Astrocyte (in vitro differentiated cells and primary cell): ENCODE results near the gene IQCN. TPM values are rescaled to one million over a fixed set of nuclear protein-coding genes. Genes with fewer than 3 reads are reported as not detected.

Experiments used
- DNase-seq: peaks from one replicate; pipeline ENCODE4 v3.0.0-alpha.2; 2010; ENCODE audit warnings: low read depth
- FAIRE-seq: peaks from 2 replicates; lab custom pipeline; 2011; peaks lifted over from hg19 to GRCh38; lab: Jason Lieb, UNC
- H2AFZ ChIP-seq: 2 replicates; pipeline ENCODE4 v1.6.0; 2012; ENCODE audit warnings: low read depth, low read length, inconsistent platforms
- H3K27ac ChIP-seq: 2 replicates; pipeline ENCODE4 v1.5.1; 2011; ENCODE audit warnings: low read depth, low read length, inconsistent platforms
- H3K27me3 ChIP-seq: 2 replicates; pipeline ENCODE4 v1.6.0; 2011; ENCODE audit warnings: low read length, inconsistent platforms; ENCODE audit not compliant: insufficient read depth
- H3K36me3 ChIP-seq: 2 replicates; pipeline ENCODE4 v1.5.1; 2011; ENCODE audit warnings: low read length, inconsistent platforms; ENCODE audit not compliant: insufficient read depth
- H3K4me1 ChIP-seq: 2 replicates; pipeline ENCODE4 v1.5.1; 2011; ENCODE audit warnings: low read length, inconsistent platforms; ENCODE audit not compliant: insufficient read depth
- H3K4me2 ChIP-seq: 2 replicates; pipeline ENCODE4 v1.6.0; 2012; ENCODE audit warnings: low read length, inconsistent platforms
- H3K4me3 ChIP-seq: 2 replicates; pipeline ENCODE4 v1.5.1; 2011; ENCODE audit warnings: low read depth, mild to moderate bottlenecking, low read length, inconsistent platforms; ENCODE audit not compliant: insufficient read depth
- H3K79me2 ChIP-seq: 2 replicates; pipeline ENCODE4 v1.6.0; 2012; ENCODE audit warnings: mild to moderate bottlenecking, low read length, inconsistent platforms; ENCODE audit not compliant: insufficient read depth
- H3K9ac ChIP-seq: 2 replicates; pipeline ENCODE4 v1.6.0; 2012; ENCODE audit warnings: mild to moderate bottlenecking, low read length, inconsistent platforms
- H3K9me3 ChIP-seq: 2 replicates; pipeline ENCODE4 v1.5.1; 2012; ENCODE audit warnings: low read depth, mild to moderate bottlenecking, low read length, inconsistent platforms; ENCODE audit not compliant: insufficient read depth
- H4K20me1 ChIP-seq: 2 replicates; pipeline ENCODE4 v1.6.0; 2012; ENCODE audit warnings: low read length, inconsistent platforms; ENCODE audit not compliant: insufficient read depth
- H3K27ac Mint-ChIP-seq: one replicate; pipeline ENCODE4 v1.8.0; 2021; ENCODE audit warnings: mild to moderate bottlenecking, mixed read lengths; ENCODE audit not compliant: unreplicated experiment
- H3K27me3 Mint-ChIP-seq: one replicate; pipeline ENCODE4 v1.8.0; 2021; ENCODE audit warnings: low read depth, mixed read lengths; ENCODE audit not compliant: unreplicated experiment
- H3K36me3 Mint-ChIP-seq: one replicate; pipeline ENCODE4 v1.8.0; 2021; ENCODE audit warnings: low read depth, mixed read lengths; ENCODE audit not compliant: unreplicated experiment
- H3K4me1 Mint-ChIP-seq: one replicate; pipeline ENCODE4 v1.8.0; 2021; ENCODE audit warnings: low read depth, mixed read lengths; ENCODE audit not compliant: unreplicated experiment
- H3K4me3 Mint-ChIP-seq: one replicate; pipeline ENCODE4 v1.8.0; 2021; ENCODE audit warnings: mild to moderate bottlenecking, moderate library complexity, mixed read lengths; ENCODE audit not compliant: unreplicated experiment
- H3K9me3 Mint-ChIP-seq: one replicate; pipeline ENCODE4 v1.8.0; 2021; ENCODE audit warnings: mild to moderate bottlenecking, mixed read lengths; ENCODE audit not compliant: unreplicated experiment
- CTCF ChIP-seq: IDR thresholded peaks from 2 replicates; pipeline ENCODE4 v1.5.1; 2011; ENCODE audit warnings: low read depth, mild to moderate bottlenecking, inconsistent platforms, low read length, moderate library complexity; ENCODE audit not compliant: insufficient read depth
- EZH2 ChIP-seq: IDR thresholded peaks from 2 replicates; pipeline ENCODE4 v1.6.1; 2012; ENCODE audit warnings: mild to moderate bottlenecking, low read length, inconsistent platforms; ENCODE audit not compliant: insufficient read depth
- total RNA-seq: library from RNA; stranded (reverse); gene quantifications from 2 replicates; pipeline ENCODE4 v1.2.1, GENCODE V29; 2021

The IQCN gene
- total RNA-seq, 1 donor from 2014 or later, result 1.7 TPM

- peak overlapping the region; percentile 95 for H3K27ac Mint-ChIP-seq
- peak overlapping the region; percentile 55 for H2AFZ ChIP-seq
- peaks cover 2% of the 10 kb centered on the region for H3K36me3 ChIP-seq
- H4K20me1 ChIP-seq, result no peaks in the 10 kb centered on the region
- DNase-seq (peak; percentile 70), FAIRE-seq (no peak)
- no peaks in the 10 kb centered on the region for H3K9me3 ChIP-seq
- peaks cover 27% of the 10 kb centered on the region for H3K4me1 ChIP-seq
- H3K4me1 Mint-ChIP-seq, result peaks cover 21% of the 10 kb centered on the region
- no peaks in the 10 kb centered on the region for H3K27me3 ChIP-seq
- peak overlapping the region; percentile 86 for H3K9ac ChIP-seq
- no peaks in the 10 kb centered on the region for H3K27me3 Mint-ChIP-seq
- H3K9me3 Mint-ChIP-seq, result no peaks in the 10 kb centered on the region
- no peaks in the 10 kb centered on the region for H3K79me2 ChIP-seq
- peak overlapping the region; percentile 89 for H3K27ac ChIP-seq
- peaks cover 2% of the 10 kb centered on the region for H3K36me3 Mint-ChIP-seq
- TF ChIP-seq CTCF (no peak), EZH2 (no peak)
- peak overlapping the region; percentile 31 for H3K4me3 ChIP-seq
- H3K4me3 Mint-ChIP-seq, result peak overlapping the region; percentile 72
- peak overlapping the region; percentile 84 for H3K4me2 ChIP-seq
These were observed 30.4 kb upstream of the IQCN start for GRCh38 chr19:18304458-18305310.

- no peaks in the 10 kb centered on the region for H3K9me3 ChIP-seq
- TF ChIP-seq EZH2, result no peak
- TF ChIP-seq CTCF, result no peak
- FAIRE-seq (no peak), DNase-seq (no peak)
- no peak overlapping the region for H2AFZ ChIP-seq
- peak overlapping the region; percentile 89 for H3K27ac ChIP-seq
- H3K27me3 ChIP-seq, result no peaks in the 10 kb centered on the region
- peaks cover 27% of the 10 kb centered on the region for H3K4me1 ChIP-seq
- peak overlapping the region; percentile 84 for H3K4me2 ChIP-seq
- no peak overlapping the region for H3K4me3 ChIP-seq
- H3K36me3 Mint-ChIP-seq, result peaks cover 2% of the 10 kb centered on the region
- no peaks in the 10 kb centered on the region for H4K20me1 ChIP-seq
- peaks cover 2% of the 10 kb centered on the region for H3K36me3 ChIP-seq
- no peaks in the 10 kb centered on the region for H3K27me3 Mint-ChIP-seq
- H3K79me2 ChIP-seq, result no peaks in the 10 kb centered on the region
- H3K4me3 Mint-ChIP-seq, result peak overlapping the region; percentile 27
- H3K4me1 Mint-ChIP-seq, result peaks cover 21% of the 10 kb centered on the region
- peak overlapping the region; percentile 87 for H3K27ac Mint-ChIP-seq
- H3K9me3 Mint-ChIP-seq, result no peaks in the 10 kb centered on the region
- peak overlapping the region; percentile 86 for H3K9ac ChIP-seq
These were observed 29.9 kb upstream of the IQCN start for GRCh38 chr19:18304208-18304457.

GRCh38 chr19:18301718-18302111, 27.5 kb upstream of the IQCN start:
- H3K27ac Mint-ChIP-seq, result no peak overlapping the region
- DNase-seq, result no peak
- Histone ChIP-seq H3K4me3 (no peak overlapping the region), H4K20me1 (no peaks in the 10 kb centered on the region), H3K4me1 (peaks cover 32% of the 10 kb centered on the region), H3K27me3 (no peaks in the 10 kb centered on the region), H2AFZ (no peak overlapping the region), H3K36me3 (no peaks in the 10 kb centered on the region), H3K27ac (no peak overlapping the region), H3K9me3 (no peaks in the 10 kb centered on the region), H3K79me2 (no peaks in the 10 kb centered on the region), H3K4me2 (no peak overlapping the region), H3K9ac (no peak overlapping the region)
- no peaks in the 10 kb centered on the region for H3K27me3 Mint-ChIP-seq
- H3K4me1 Mint-ChIP-seq, result peaks cover 24% of the 10 kb centered on the region
- H3K36me3 Mint-ChIP-seq, result no peaks in the 10 kb centered on the region
- no peaks in the 10 kb centered on the region for H3K9me3 Mint-ChIP-seq
- peak overlapping the region; percentile 14 for H3K4me3 Mint-ChIP-seq
- FAIRE-seq, result no peak
- no peak for TF ChIP-seq CTCF
- no peak for TF ChIP-seq EZH2
